RWPE1 (cell line): ENCODE results near the gene BIK.
"Not testable (repeated sequence)": the region's sequence is repeated elsewhere in the genome, so short reads cannot be mapped to it uniquely, and the experiment has no call there.

Experiments used
- CTCF ChIA-PET: fragments of 350-600 bp; sonication (Branson Sonifier 250); formaldehyde crosslinking; extraction: SDS; loops from one replicate; lab custom pipeline; 2021; lab: Yijun Ruan, JAX
- POLR2A ChIA-PET: fragments of 400-600 bp; formaldehyde crosslinking; extraction: SDS; loops from one replicate; lab custom pipeline; 2020; ENCODE audit warnings: antibody characterized with exemption; ENCODE audit not compliant: low non-redundant PET; lab: Yijun Ruan, JAX
- DNase-seq: peaks from one replicate; pipeline ENCODE4 v3.0.0; 2012; ENCODE audit warnings: low spot score
- H3K27ac ChIP-seq: fragments of 450-650 bp; 2 replicates; pipeline ENCODE4 v1.5.1; 2017
- CTCF ChIP-seq: fragments of 450-650 bp; conservative IDR thresholded peaks from 2 replicates; pipeline ENCODE4 v1.5.1; 2017; ENCODE audit warnings: low read depth, mild to moderate bottlenecking

The BIK gene

GRCh38 chr22:43142880-43143562 is 32.5 kb downstream of the BIK start, which contains the start of gene MCAT:
TSS of gene MCAT (minus strand) at chr22:43143398. CDS start at chr22:43143348, 50 bp downstream.
- no peak for TF ChIP-seq CTCF
- CTCF ChIA-PET: no interaction called here

GRCh38 chr22:43144949-43145348 is 34.4 kb downstream of the BIK start:
- POLR2A ChIA-PET: no interaction called here
- CTCF ChIA-PET: interaction anchor here (0.6 kb wide), 1 partner anchor 35 kb away, joined by 3 read pairs; no protein-coding TSS in a partner anchor
- no peak for TF ChIP-seq CTCF

More at GRCh38 chr22:43142880-43143562, 32.5 kb downstream of the BIK start, which contains the start of gene MCAT:
- POLR2A ChIA-PET: no interaction called here
- H3K27ac ChIP-seq: peak within 1 kb of the TSS; percentile 72
- DNase-seq: peak; percentile 54

GRCh38 chr22:43145371-43145770 is 34.8 kb downstream of the BIK start:
- POLR2A ChIA-PET: not testable (repeated sequence)
- CTCF ChIA-PET: interaction anchor here (0.6 kb wide), 1 partner anchor 10 kb away, joined by 3 read pairs; no protein-coding TSS in a partner anchor

More at GRCh38 chr22:43144949-43145348, 34.4 kb downstream of the BIK start:
- no peak for DNase-seq
- no peak overlapping the region for H3K27ac ChIP-seq

GRCh38 chr22:43146332-43146731 is 35.8 kb downstream of the BIK start:
- POLR2A ChIA-PET: not testable (repeated sequence)

More at GRCh38 chr22:43145371-43145770, 34.8 kb downstream of the BIK start:
- not testable (repeated sequence) for DNase-seq, H3K27ac ChIP-seq

GRCh38 chr22:43147821-43148220 is 37.3 kb downstream of the BIK start:
- no peak overlapping the region for H3K27ac ChIP-seq
- ChIA-PET CTCF (no interaction called here), POLR2A (no interaction called here)
- no peak for DNase-seq
- TF ChIP-seq CTCF: no peak

More at GRCh38 chr22:43146332-43146731, 35.8 kb downstream of the BIK start:
- DNase-seq, H3K27ac ChIP-seq, CTCF ChIA-PET: not testable (repeated sequence)

- CTCF ChIA-PET: no interaction called here
- no peak for DNase-seq
- POLR2A ChIA-PET: no interaction called here
Measured at GRCh38 chr22:43148581-43148980, 38.0 kb downstream of the BIK start.

GRCh38 chr22:43150731-43151206 is 40.2 kb downstream of the BIK start:
- no peak for DNase-seq
- TF ChIP-seq CTCF: no peak
- POLR2A ChIA-PET: interaction anchor here (0.6 kb wide), 1 partner anchor 568 kb away, joined by 3 read pairs; no protein-coding TSS in a partner anchor
- CTCF ChIA-PET: interaction anchor here (1.2 kb wide), 1 partner anchor 15 kb away, joined by 3 read pairs; no protein-coding TSS in a partner anchor
- H3K27ac ChIP-seq: peak overlapping the region; percentile 98

More at GRCh38 chr22:43148581-43148980, 38.0 kb downstream of the BIK start:
- peak overlapping the region; percentile 36 for H3K27ac ChIP-seq
- no peak for TF ChIP-seq CTCF
